Dedifferentiated amniotic fluid mesenchymal stem cell (primary cell): ENCODE measurements around the gene NEK9.

Experiments used
- DNase-seq: peaks from one replicate; pipeline ENCODE4 v3.0.0-alpha.2; 2016; ENCODE audit errors: extremely low spot score

Gene NEK9

GRCh38 chr14:75040507-75040906, 86.3 kb downstream of the NEK9 start:
- DNase-seq, result no peak

GRCh38 chr14:75032939-75033338, 93.9 kb downstream of the NEK9 start:
- no peak for DNase-seq

- DNase-seq, result no peak
Observed at GRCh38 chr14:75030147-75030546, 96.7 kb downstream of the NEK9 start.
